Measurements from ENCODE around the gene ZNF397.

The ZNF397 gene

DNA sequence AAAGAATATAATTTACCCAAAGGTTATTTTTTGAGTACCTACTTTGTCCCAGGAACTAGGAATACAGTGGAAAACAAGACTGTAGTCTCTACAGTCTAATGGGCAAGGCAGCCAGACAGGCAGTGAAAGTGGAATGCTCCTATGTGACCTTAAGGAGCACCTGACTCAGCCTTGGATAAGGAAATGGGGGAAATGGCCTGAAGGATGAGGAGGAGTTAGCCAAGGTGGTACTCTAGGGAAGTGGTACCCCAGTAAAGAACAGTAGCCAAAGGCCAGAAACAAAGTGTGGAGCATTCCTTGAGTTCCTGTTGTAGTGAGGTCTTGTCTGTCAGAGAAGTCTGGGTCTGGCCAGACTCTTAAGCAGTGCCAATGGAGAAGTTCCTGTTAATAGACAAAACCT is 6.0 kb downstream of the ZNF397 start:
- no peak for DNase-seq (ENCODE audit: low read depth)

DNA sequence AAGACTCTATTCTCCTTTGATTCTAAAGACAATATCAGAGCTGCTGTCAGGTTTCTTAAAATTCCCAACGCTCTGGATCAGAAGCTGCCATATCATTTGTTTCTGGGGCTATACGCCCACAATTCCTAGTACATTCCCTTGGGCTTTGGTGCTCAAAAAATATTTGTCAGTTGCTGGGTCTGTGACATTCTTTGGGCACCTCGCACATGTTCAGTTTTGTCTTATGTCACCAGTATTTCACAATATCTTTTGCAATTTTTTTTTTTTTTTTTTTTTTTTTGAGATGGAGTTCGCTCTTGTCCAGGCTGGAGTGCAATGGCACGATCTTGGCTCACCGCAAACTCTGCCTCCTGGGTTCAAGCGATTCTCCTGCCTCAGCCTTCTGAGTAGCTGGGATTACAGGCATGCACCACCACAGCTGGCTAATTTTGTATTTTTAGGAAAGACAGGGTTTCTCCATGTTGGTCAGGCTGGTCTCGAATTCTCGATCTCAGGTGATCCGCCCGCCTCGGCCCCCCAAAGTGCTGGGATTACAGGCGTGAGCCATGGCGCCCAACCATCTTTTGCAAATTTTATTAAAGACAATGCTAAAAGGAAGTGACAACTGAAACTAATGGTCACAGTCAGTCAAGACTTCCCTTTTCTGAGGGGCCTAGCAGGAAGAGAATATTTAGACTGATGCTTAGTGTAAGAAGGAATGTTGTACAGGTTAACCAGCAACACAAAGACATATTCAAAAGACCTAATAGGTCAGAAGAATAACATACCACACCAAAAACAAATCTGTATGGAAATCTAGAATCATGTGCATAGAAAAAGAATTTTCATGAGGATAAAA is 6.8 kb downstream of the ZNF397 start:
- DNase-seq (ENCODE audit: low read depth): no peak

DNA sequence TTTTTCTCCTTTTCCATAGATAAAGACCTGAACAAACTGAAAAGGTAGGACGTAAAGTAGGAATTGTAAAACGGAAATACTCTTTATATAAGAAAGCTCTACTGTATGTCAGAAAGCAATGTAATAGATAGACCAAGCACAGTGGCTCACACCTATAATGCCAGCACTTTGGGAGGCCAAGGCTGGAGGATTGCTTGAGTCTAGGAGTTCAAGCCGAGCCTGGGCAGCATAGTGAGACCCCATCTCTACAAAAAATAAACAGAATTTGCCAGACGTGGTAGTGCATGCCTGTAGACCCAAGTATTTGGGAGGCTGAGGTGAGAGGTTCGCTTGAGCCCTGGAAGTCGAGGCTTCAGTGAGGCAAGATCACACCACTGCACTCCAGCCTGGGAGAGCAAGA is 7.6 kb downstream of the ZNF397 start:
- DNase-seq (ENCODE audit: low read depth): no peak

DNA sequence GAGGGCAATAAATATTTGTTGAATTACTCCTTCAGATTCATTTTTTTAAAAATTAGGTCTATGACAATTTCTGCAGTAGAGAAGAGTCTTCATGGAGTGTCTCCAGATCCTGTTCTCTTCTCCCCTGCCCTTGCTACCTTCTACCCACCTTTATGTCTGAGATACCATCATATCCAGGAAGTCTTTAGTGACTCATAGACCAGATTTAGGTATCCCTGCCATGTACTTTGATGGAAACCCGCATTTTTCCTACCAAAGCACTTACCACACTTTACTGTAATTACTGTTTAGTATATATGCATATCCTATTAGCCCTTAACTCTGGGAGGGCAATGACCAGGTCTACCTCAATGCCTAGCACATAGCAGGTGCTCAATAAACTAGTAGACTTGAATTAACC is 11.6 kb downstream of the ZNF397 start:
- no peak for DNase-seq (ENCODE audit: low read depth)

DNA sequence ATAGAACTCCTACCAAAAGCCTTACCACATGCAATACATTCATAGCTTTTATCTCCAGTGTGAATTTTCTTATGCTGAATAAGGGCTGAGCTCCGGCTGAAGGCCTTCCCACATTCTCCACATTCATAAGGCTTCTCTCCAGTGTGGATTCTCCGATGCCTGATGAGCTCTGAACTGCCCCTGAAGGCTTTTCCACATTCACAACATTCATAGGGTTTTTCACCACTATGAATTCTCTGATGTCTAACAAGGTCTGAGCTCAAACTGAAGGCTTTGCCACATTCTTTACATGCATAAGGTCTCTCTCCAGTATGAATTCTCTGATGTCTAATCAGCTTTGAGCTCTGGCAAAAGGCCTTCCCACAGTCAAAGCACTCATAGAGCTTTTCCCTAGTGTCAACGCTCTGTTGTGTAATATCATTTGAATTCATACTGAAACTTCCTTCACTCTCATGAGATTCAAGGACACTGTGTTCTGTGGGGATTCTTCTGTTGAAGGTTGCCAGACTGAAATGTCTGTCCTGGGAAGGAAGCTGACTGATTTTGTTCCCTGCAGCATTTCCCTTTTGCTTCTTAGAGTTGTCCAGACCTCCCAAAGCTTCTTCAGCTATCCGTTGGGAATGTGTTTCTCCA is 12.9 kb downstream of the ZNF397 start:
- no peak for DNase-seq (ENCODE audit: low read depth)

DNA sequence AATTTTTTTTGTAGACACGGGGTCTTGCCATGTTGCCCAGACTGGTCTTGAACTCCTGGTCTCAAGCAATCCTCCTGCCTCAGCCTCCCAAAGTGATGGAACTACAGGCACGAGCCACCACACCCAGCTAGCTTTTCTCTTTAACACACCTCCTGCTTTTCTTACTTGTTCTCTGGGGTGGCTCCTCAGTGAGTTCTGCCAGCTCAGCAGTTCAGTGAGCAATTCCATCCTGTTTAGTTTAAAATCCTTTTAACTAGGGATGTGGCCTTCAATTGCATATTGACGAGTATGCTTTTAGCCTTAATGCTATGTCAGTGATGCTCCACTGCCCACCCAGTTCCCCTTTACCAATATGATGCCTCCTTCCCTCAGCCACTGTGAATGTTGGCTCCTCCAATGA is 16.1 kb downstream of the ZNF397 start:
- DNase-seq (ENCODE audit: low read depth): no peak

DNA sequence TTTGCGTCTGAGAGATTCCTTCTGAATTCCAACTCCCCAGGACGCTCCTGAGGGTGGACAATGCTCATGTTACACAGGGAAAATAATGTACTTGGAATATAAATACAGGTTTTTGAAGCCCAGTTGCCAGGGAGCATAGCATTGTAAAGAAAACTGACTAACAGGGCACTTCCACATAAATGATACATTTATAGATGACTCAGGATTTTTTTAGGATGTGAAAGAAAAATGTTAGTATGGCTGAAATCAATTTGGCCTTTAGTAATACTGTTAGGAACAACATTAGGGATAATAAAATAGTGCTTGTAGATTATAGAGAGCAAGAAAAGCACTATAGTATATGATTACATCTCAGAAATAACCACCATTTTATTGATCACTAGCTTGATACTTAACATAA is 23.6 kb downstream of the ZNF397 start:
- no peak for DNase-seq (ENCODE audit: low read depth)

DNA sequence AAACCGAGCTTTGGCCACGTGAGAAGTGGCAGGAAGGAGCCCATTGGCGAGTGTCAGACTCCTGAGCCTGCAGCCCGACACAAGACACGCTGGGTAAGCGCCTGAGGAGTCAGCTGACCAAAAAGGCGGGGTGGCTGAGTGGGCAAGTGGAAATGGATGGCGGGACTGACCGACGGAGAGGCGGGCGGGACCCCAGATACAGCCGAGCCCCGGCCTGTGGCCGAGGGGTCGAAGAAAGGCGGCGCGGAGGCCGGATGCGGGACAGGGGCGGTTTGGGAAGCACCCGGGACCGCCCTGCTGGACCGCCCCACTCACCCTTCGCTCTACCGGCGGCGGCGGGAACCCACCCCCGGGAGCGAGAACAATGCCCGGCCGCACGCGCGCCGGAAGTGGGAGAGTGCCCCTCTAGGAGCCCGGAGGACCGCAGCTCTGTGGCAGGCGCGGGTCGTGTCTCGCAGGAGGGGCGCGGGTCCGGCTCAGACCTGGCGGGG is 26.4 kb downstream of the ZNF397 start:
- peak; percentile 56 for DNase-seq (ENCODE audit: low read depth)

DNA sequence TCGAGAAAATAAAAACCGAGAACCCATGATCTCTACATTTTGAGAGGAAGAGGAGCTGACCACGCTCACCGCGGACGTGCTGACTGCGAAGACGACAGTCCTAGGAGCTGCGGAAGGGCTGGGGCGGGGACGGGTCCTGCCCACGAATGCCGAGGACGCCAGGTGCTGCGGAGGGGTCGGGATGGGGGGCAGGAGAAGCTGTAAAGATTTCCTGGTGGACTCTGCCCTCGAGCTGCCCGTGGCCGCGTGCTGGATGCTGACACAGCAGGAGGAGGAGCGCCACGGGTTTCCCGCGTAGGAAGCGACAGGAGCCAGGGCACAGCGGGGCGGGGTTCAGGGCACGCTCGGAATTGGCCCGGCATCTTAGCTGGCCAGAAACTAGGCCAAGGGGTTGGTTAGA is 27.0 kb downstream of the ZNF397 start:
- no peak for DNase-seq (ENCODE audit: low read depth)

DNA sequence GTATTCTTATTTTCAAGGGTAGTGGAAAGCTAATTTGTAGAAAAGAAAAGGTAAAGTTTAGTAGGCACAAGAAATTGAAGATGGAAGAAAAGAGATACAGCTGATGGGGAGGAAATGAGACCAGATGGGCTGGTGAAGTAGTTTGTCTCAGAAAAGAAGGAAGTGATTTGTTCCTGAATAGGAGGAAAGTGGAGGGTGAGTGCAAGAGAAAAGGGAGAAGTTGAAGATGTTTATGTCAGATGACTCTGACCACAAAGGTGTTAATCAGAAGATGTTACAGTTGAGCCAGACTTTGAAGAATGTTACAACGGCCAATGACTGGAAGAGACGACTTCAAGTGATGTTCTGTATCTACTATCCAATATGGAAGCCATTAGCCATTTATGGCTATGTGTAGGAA is 28.0 kb downstream of the ZNF397 start:
- no peak for DNase-seq (ENCODE audit: low read depth)

DNA sequence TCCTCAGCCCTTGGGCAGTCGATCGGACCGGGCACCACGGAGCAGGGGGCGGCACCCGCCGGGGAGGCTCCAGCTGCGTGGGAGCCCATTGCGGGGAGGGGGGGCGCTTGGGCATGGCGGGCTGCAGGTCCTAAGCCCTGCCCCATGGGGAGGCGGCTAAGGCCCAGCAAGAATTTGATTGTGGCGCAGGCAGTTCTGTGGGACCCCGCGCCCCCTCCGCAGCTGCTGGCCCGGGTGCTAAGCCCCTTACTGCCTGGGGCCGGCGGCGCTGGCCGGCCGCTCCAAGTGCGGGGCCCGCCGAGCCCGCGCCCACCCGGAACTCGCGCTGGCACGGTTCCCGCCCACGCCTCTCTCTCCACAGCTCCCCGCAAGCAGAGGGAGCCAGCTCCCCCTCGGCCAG is 30.8 kb downstream of the ZNF397 start:
- no peak for DNase-seq (ENCODE audit: low read depth)

DNA sequence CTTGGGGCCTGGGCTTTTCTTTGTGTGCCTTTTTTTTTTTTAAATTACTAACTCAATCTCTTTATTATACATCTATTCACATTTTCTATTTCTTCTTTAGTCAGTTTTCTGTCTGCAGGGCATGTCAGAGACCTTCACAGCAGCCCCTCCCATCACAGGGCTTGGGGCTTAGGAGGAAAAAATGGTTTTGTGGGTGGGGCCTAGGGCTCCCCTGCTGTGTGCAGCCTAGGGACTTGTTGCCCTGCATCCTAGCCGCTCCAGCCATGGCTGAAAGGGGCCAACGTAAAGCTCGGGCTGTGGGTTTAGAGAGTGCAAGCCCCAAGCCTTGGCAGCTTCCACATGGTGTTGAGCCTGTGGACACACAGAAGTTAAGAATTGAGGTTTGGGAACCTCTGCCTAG is 35.4 kb downstream of the ZNF397 start:
- no peak for DNase-seq (ENCODE audit: low read depth)

DNA sequence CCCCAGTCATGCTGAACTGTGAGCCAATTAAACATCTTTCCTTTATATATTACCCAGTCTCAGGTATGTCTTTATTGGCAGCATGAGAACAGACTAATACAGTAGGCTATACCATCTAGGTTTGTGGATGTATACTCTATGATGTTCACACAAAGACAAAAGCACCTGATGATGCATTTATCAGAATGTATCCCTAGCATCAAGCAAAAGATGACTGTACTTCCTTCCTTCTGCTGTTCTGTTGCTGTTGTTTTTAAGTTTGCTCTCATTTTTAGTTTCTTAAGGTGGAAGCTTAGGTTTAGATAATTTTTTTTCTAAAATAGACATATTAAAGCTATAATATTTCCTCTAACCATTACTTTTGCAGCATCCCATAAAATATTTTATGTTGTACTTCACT is 36.8 kb downstream of the ZNF397 start:
- DNase-seq (ENCODE audit: low read depth): no peak

DNA sequence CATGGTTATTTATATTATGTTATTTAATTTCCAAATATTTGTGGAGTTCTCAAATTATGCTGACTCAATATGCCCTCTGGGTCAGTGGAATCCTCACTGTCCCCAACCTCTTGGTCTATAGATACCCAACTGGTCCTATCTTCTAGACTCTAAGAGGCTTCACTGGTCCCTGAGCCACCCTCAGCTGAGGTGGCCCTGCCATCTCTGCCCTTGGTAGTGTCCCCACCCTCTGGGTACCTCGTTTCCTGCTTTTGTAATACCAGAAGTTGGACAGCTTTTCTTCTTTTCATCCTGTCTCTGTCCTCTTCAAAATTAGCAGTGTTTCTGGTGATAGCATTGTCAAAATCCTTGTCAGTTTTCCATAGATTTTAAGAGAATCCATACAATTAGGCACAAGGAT is 37.3 kb downstream of the ZNF397 start:
- DNase-seq (ENCODE audit: low read depth): no peak

DNA sequence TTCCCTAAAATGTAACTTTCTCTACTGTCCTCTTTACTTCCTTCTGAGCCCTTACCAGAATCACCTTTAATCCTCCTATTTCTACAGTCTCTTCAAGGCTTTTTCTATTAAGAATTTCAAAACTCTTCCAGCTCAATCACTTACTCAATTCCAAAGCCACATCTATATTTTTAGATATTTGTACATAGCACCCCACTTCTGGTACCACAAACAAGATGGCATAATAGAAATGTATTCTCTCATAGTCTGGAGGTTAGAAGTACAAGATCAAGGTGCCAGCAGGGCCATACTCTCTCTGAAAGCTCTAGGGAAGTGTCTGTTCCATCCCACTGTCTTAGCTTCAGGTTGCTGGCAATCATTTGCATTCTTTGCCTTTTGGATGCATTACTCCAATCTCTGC is 38.1 kb downstream of the ZNF397 start:
- no peak for DNase-seq (ENCODE audit: low read depth)

DNA sequence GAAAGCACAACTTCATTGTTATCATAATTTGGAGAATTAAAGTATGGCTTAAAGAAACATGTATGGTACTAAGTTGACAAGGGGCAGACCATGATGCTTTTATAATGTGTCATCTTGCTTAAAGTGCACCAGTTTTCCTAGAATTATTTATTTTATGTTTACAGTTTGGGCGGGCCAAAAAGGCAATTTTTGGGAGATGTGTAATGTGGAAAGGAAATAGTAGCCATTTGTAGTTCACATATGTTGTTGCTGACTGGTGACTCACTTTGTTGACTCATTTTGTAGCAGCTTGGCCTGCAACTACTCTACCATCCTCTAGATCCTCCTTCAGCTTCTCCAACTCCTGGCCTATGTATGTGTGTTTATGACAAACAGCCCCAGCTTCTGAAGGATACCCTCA is 41.5 kb downstream of the ZNF397 start:
- DNase-seq (ENCODE audit: low read depth): no peak

DNA sequence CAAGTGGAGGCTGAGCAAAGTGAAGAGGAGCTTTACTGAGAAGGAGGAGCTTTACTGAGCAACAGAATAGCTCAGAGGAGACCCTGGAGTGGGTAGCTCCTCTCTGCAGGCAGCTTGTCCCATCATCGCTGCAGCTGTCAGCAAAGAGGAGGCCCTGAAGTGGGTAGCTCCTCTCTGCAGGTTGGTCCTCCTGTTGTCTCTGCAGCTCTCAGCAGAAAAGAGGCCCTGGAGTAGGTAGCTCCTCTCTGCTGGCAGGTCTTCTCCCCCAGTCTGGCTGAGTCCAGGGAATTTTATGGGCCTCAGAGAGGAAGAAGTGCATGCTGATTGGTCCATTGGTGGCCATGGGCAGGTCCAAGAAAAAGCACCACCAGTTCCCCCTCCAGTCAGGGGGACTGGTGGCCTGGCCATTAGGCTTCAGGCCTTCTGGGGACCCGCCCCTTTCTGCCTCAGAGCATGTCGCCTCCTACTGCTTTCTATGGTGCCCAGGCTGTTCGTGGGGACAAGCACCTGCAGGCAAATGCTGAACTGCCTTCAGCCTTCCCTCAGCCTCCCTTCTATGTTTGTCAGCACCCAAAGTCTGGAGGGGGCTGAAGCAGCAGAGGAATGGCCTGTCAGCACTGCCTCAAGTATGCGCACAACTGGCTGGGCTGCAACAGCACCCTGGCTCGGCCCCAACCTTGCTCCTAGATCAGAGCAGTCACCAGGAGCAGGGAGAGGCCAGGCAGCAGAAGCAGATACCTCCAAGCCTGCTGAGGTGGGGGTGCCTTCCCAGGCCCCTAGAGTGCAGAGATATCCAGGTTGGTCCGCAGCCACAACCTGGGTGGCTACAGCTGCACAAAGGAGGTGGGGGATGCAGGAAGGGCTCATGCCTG is 43.3 kb downstream of the ZNF397 start:
- DNase-seq (ENCODE audit: low read depth): no peak

DNA sequence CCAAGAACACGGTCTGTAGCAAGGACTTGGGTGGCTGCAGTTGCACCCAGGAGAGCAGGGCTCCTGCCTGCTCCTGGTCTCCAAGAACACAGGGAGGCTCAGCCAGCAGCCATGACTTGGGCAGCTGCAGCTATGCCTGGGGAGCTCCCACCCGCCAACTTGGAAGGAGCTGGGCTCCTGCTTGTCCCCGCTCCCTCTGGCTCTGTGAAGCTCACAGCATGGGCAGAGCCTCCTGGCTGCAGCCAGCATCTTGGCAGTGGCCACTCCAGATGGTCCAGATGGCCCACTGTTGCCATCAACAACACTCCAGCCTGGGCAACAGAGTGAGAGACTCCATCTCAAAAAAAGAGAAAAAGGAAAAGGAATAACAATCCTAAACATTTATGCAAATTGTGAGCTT is 44.0 kb downstream of the ZNF397 start:
- DNase-seq (ENCODE audit: low read depth): no peak

DNA sequence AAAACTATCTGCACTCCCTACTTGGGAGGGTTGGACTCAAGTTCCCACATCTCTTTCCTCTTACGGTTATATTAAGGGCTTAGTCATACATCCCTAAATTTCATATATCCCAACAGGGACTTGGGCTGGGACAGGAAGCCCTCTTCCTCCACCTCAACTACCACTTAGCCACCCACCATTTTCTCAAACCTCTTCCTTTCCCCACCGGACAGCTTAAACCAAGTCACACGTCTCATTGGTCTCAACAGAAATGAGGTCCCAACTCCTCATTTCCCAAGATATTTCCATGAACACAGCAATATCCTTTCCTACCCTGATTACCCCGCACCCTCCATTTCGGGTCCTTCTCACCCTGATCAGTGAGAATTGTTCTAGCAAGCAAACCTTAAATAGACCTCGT is 48.5 kb downstream of the ZNF397 start:
- DNase-seq (ENCODE audit: low read depth): no peak

DNA sequence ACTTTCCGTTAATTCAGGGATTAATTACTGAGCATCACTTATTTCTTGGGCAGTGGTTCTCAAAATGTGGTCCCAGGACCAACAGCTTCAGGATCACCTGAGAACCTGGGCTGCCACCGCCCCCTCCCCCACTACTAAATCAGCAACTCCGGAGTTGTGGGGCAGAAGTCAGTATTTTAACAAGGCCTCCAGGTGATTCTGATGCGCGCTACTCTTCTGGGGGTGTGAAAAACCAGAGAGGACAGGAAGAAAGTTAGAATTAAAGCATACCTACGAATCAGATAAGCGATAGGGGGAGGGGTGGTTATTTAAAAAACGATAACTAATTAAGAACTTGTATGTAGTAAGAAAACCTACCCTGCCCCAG is 48.9 kb downstream of the ZNF397 start:
- no peak for DNase-seq (ENCODE audit: low read depth)

DNA sequence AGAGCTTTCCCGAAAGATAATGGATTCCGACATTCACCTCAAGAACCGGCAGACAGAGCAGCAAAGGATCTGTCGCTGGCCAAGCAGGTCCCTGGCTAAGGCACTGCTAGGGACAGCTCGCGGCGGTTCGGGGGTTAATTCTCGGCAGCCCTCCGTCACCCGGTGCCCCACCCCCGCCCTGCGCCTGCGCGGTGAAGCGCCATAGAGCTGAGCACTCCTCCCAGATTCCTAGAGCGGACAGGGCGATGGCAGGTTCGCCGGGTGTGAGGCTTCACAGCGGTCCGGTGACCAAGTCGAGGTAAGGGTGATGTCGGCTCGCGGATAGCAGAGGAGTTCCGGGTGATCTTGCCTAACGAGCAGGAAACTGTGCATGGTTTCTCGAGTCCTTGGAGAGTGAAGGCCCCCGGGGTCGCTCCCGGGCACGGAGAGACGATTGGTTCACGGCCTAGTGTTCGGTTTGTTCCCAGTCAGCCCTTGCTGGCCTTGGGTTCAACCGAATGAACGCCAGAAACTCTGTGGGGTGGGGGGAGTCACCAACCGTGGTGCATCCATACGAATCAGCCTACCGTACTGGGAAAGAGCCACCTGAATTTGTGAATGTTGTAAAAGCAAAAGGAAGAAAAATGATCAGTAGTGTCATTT is 49.4 kb downstream of the ZNF397 start, which contains the start of gene ZSCAN30:
ZSCAN30 (minus strand) TSS at position 136 of the 642 bp plus-strand sequence. CDS start 25,877 bp downstream, outside the sequence.
- peak; percentile 92 for DNase-seq (ENCODE audit: low read depth)

DNA sequence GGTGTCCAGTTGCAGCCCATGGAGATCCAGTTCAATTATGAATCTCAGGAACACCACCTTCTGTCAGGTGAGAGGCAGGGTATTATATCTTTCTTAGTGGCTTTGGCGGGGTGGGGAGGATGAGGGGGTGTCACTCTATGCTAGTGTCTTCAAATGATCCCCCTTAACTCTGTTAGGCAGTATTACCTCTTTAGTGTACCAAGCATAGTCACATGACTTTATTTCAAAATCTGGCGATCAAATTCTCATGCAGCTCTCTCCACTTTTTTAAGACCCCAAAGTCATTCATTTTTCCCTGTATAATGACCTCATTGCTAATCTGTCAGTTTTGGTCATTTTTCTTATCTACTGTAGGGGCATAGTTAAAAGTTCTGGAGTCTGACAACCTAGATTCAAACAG is 50.3 kb downstream of the ZNF397 start:
- no peak for DNase-seq (ENCODE audit: low read depth)
